ENCODE data around the gene BAIAP3.

Gene BAIAP3

DNA sequence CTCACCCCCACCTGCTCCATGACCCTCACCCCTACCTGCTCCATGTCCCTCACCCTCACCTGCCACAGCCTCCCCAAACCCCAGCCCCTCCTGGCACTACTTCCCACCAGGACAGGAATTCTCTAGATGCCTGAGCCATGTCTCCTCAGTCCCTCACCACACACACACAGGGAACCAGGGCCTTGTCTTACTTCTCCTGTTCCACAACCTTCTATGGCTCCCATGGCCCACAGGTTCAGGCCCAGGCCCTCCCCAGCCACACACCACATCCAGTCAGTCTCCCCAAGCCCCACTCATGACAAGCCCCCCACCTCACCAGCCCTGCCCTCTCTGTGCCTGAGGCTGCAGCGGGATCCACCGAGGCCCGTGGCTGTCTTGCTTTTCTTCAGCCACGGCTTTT lies 27.1 kb upstream of the BAIAP3 start:
- TF ChIP-seq, protein P1, sequence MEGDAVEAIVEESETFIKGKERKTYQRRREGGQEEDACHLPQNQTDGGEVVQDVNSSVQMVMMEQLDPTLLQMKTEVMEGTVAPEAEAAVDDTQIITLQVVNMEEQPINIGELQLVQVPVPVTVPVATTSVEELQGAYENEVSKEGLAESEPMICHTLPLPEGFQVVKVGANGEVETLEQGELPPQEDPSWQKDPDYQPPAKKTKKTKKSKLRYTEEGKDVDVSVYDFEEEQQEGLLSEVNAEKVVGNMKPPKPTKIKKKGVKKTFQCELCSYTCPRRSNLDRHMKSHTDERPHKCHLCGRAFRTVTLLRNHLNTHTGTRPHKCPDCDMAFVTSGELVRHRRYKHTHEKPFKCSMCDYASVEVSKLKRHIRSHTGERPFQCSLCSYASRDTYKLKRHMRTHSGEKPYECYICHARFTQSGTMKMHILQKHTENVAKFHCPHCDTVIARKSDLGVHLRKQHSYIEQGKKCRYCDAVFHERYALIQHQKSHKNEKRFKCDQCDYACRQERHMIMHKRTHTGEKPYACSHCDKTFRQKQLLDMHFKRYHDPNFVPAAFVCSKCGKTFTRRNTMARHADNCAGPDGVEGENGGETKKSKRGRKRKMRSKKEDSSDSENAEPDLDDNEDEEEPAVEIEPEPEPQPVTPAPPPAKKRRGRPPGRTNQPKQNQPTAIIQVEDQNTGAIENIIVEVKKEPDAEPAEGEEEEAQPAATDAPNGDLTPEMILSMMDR (IDR thresholded peaks at IDR 0.05) = no peak

DNA sequence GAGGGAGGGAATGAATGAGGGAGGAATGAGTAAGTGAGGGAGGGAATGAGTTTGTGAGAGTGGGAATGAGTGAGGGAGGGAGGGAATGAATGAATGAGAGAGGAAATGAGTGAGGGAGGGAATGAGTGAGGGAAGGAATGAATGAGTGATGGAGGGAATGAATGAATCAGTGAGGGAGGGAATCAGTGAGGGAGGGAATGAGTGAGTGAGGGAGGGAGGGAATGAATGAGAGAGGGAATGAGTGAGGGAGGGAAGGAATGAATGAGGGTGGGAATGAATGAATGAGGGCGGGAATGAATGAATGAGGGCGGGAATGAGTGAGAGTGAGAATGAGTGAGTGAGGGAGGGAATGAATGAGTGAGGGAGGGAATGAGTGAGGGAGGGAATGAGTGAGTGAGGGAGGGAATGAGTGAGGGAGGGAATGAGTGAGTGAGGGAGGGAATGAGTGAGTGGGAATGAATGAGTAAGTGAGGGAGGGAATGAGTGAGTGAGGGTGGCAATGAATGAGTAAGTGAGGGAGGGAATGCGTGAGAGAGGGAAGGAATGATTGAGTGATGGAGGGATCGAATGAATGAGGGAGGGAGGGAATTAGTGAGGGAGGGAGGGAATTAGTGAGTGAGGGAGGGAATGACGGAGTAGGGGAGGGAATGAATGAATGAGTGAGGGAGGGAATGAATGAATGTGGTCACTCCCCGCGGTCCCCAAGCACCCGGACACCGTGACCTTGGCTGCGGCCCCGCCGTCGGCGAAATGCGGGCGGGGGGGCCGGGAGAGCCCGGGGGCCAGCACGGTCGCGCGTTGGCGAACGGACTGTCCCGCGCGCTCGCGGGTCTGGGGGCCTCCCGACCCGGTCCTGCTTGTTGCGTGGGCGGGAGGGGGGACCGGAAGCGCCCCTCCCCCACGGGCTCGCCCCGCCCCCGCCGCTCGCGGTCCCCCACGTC lies 25.1 kb upstream of the BAIAP3 start:
- TF ChIP-seq, protein P1 (IDR thresholded peaks at IDR 0.05) = no peak

DNA sequence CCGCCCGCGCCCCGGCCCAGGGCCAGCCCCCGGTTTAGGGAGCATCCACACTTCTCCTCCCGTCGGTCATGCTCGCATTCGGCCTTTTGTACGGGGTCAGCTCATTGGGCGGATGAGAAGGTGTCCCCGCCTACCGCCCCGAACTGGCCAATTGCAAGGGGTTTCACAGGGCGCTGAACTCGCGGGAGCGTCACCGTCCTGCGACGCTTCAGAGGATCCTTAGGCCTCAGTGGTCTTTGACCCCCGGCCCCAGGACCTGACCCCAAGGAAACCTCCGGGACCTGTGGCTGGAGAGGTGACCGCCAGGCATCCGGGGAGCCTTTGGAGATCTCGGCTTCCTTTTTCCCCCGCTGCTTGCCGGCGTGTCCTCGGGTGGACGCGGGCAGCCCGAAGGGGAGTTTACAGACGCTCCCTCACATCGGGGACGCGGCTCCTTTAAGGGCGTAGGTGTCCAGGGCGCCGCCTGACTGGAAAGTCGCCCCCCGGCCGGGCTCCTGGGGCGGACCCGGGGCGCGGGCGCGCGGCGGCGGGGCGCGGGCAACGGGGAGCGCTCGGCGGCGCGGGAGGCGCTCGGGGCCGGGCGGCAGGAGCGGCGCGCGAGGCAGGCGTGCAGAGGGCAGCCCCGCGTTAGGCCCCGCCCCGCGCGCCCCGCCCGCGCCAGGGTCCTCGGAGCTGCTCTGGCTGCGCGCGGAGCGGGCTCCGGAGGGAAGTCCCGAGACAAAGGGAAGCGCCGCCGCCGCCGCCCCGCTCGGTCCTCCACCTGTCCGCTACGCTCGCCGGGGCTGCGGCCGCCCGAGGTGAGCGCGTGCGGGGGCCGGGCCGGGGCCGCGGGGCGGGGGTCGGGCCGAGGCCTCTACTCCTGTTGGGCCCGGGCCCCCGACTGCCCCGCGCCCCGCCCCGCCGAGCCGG lies 24.2 kb upstream of the BAIAP3 start, which contains the start of gene UBE2I:
UBE2I (plus strand) TSS at position 660 of the 909 bp plus-strand sequence. CDS start 4,395 bp downstream, outside the sequence.
- TF ChIP-seq, protein P1 (IDR thresholded peaks at IDR 0.05) = no peak

DNA sequence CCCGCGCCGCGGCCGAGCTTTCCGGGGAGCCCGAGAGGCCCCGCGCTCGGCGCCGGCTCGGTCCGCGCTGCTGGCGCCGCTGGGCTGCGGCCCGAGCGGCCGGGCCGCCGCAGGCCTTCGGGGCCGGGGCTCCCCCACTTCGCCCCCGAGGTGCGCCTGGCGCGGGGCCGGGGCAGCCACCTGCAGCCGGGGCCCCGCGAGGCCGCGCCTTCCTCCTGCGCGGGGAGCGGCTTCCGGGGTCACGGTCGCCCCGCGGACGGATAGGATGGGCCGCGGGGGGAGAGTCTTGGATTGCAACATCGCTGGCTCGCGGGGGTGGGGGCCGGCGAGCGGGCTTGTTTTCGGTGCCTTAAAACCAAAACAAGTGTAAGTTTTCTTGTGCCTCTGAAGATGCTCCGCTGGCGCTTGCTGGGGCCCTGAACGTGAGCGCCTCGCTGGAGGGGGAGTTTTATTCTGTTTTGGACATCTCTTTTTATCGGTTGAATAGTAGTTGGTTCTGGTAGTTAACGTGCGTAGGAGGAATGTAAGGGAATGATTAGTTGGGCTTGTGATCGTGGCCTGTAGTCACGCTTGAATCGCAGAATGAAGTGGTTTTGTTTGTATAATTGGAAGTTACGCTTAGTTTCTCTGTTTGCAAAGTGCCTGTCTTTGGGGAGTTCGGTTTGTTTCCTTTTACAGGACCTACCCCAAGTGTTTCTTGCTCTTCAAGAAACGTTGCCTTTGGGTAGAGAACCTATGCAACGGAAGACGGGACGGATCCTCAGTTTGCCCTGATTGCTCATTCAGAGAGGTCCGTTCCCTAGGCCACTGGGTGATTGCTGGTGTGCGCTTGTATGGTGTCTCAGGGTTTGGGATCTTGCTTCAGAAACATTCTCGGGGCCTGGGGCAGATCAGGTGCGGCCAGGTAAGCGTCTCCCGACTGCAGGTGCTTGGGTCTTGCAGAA lies 23.3 kb upstream of the BAIAP3 start:
- TF ChIP-seq, protein P1 (IDR thresholded peaks at IDR 0.05) = no peak

DNA sequence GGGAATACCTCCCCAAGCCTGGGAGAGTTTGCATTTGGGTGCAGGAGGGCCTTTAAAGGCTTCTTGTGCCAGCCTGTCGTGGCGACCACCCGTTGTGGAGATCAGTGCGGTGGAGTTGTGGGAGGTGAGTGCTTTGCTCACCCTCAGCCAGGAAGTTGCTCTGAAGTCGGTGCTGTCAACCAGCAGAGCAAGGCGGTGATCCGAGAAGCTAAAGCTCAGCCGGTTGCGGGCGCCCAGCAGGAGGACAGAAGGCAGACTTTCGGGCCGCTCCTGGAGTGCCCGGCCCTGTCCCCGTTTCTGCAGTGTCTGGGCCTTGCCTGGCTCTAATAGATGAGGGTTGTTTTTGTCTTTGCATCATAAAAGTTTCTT lies 22.6 kb upstream of the BAIAP3 start:
- TF ChIP-seq, protein P1 (IDR thresholded peaks at IDR 0.05) = no peak

DNA sequence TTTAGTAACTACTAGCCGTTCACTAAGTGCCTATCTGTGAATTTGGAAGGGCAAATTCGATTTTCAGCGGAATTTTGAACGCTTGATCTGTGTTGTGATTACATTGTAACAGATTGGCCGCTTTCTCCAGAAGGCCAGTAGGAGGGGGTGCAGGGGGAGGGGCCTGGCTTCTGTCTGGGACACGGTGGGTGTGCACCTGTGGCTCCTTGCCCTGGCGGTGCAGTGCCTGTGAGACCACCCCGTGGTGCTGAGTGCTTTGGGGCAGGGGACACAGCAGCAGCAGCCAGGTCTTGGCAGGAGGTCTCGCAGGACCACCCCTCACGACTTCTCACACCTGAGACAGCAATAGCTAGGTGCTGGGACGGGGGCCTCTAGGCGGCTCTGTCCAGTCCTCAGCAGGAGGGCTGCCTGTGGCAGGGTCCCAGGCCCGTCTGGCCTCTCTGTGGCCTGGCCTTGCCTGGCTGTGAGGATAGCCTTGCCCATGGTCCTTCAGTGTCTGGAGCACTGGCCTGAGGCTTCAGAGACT lies 22.2 kb upstream of the BAIAP3 start:
- TF ChIP-seq, protein P1 (IDR thresholded peaks at IDR 0.05) = no peak
